ENCODE data around the gene TRIM40. TPM values are rescaled to one million over a fixed set of nuclear protein-coding genes. Genes with fewer than 3 reads are reported as not detected.

The TRIM40 gene
- total RNA-seq, 1 experiment from 2014 or later: not detected

DNA sequence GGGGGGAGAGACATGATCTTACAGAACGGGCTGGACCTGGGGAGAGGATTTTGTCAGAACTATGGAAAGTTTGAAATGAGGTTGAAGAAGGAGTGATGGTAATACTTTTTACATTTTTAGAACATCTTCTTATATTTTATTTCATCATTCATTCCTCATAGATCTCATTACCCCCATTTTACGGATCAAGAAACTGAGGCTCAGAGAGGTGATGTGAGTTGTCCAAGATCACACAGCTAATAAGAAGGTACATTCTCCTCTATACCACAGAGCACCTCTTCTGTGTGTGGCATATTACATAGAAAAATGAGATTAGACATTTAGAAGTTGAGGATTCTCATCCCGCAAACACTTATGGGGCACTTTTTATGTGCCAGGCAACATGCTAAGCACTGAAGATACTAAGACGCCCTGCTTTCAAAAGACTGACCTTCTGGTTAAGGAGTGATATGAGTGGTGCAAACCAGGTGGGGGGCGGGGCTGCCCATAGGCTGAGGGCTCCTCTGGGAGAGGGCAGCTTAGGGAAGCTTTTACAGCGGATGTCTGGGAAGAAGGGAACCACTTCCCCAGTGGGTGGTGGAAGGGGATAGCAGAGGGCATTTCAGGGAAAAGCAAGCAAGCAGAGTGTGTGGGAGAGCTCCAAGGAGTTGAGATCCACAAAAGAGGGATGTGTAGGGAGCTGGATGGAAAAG, 42.9 kb upstream of the TRIM40 start:
- ChIA-PET POLR2A (interaction anchor here (1.7 kb wide), 1 partner anchor 9 kb away, joined by 18 read pairs; no protein-coding TSS in a partner anchor), CTCF (interaction anchor here (1.2 to 2.2 kb wide), 2 partner anchors 10 kb away, joined by 4 to 8 read pairs; no protein-coding TSS in a partner anchor), RAD21 (ENCODE audit: low non-redundant PET in 1 of 2, low total read pairs in 2 of 2, uncharacterized antibody in 2 of 2, unreplicated experiment in 2 of 2) (no interaction called here)
- Histone ChIP-seq H2AFZ (ENCODE audit: low read depth, low read length, poor library complexity, severe bottlenecking) (no peak overlapping the region), H4K20me1 (ENCODE audit: insufficient read depth) (no peaks in the 10 kb centered on the region), H3K9me2 (ENCODE audit: insufficient read depth) (no peaks in the 10 kb centered on the region), H3K27ac (ENCODE audit: low read depth, low read length) (no peak overlapping the region), H3K27me3 (ENCODE audit: insufficient read depth, low read length) (no peaks in the 10 kb centered on the region), H3K36me3 (ENCODE audit: control insufficient read depth in 1 of 2, insufficient read depth in 2 of 2, low read length in 2 of 2) (no peaks in the 10 kb centered on the region), H3K9me3 (ENCODE audit: control insufficient read depth in 1 of 2, insufficient read depth in 1 of 2, low read depth in 1 of 2, low read length in 2 of 2) (no peaks in the 10 kb centered on the region), H3K79me2 (ENCODE audit: insufficient read depth, low read length) (no peaks in the 10 kb centered on the region), H3K4me2 (ENCODE audit: low read length) (peak overlapping the region; percentile 87), H3K9ac (ENCODE audit: low read length) (no peak overlapping the region), H3K4me1 (ENCODE audit: control insufficient read depth in 1 of 2, insufficient read depth in 2 of 2, low read length in 2 of 2) (peaks cover 21 to 50% of the 10 kb centered on the region in 2 experiments), H3K4me3 (replicated peaks in 1 of 2; ENCODE audit: low read depth in 1 of 2, low read length in 2 of 2) (no peak overlapping the region)
- intact Hi-C loops (cut with micrococcal nuclease): no loop called here
- BruUV-seq (replicated peaks): no TSS peak
- DNase-seq (ENCODE audit: low read depth, low spot score): no peak
- no peak for ATAC-seq
- no peak for TF ChIP-seq JUND (IDR thresholded peaks at IDR 0.05)
- TF ChIP-seq SRF (IDR thresholded peaks at IDR 0.05; ENCODE audit: low read depth): no peak
- no peak for TF ChIP-seq EZH2phosphoT487 (IDR thresholded peaks at IDR 0.05; ENCODE audit: borderline replicate concordance)
- TF ChIP-seq ELF1 (IDR thresholded peaks at IDR 0.05; ENCODE audit: borderline replicate concordance, low read depth): no peak
- TF ChIP-seq SP1 (IDR thresholded peaks at IDR 0.05; ENCODE audit: low read depth): no peak
- TF ChIP-seq YY1 (IDR thresholded peaks at IDR 0.05; ENCODE audit: extremely low read depth, insufficient replicate concordance, low read depth, low read length): no peak
- TF ChIP-seq, protein P1, sequence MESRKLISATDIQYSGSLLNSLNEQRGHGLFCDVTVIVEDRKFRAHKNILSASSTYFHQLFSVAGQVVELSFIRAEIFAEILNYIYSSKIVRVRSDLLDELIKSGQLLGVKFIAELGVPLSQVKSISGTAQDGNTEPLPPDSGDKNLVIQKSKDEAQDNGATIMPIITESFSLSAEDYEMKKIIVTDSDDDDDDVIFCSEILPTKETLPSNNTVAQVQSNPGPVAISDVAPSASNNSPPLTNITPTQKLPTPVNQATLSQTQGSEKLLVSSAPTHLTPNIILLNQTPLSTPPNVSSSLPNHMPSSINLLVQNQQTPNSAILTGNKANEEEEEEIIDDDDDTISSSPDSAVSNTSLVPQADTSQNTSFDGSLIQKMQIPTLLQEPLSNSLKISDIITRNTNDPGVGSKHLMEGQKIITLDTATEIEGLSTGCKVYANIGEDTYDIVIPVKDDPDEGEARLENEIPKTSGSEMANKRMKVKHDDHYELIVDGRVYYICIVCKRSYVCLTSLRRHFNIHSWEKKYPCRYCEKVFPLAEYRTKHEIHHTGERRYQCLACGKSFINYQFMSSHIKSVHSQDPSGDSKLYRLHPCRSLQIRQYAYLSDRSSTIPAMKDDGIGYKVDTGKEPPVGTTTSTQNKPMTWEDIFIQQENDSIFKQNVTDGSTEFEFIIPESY (IDR thresholded peaks at IDR 0.05; ENCODE audit: extremely low read depth, insufficient replicate concordance, low read length): no peak
- TF ChIP-seq CBX3 (IDR thresholded peaks at IDR 0.05; ENCODE audit: low read depth): no peak
- no peak for TF ChIP-seq FOSL1 (IDR thresholded peaks at IDR 0.05; ENCODE audit: low read depth)
- no peak for TF ChIP-seq POLR2AphosphoS5 (IDR thresholded peaks at IDR 0.05; ENCODE audit: low read depth, low read length)
- TF ChIP-seq TCF7L2 (IDR thresholded peaks at IDR 0.05; ENCODE audit: borderline replicate concordance, extremely low read depth, insufficient read depth, insufficient read length): no peak
- TF ChIP-seq, protein P2, sequence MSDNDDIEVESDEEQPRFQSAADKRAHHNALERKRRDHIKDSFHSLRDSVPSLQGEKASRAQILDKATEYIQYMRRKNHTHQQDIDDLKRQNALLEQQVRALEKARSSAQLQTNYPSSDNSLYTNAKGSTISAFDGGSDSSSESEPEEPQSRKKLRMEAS (IDR thresholded peaks at IDR 0.05): no peak
- TF ChIP-seq, protein P3, sequence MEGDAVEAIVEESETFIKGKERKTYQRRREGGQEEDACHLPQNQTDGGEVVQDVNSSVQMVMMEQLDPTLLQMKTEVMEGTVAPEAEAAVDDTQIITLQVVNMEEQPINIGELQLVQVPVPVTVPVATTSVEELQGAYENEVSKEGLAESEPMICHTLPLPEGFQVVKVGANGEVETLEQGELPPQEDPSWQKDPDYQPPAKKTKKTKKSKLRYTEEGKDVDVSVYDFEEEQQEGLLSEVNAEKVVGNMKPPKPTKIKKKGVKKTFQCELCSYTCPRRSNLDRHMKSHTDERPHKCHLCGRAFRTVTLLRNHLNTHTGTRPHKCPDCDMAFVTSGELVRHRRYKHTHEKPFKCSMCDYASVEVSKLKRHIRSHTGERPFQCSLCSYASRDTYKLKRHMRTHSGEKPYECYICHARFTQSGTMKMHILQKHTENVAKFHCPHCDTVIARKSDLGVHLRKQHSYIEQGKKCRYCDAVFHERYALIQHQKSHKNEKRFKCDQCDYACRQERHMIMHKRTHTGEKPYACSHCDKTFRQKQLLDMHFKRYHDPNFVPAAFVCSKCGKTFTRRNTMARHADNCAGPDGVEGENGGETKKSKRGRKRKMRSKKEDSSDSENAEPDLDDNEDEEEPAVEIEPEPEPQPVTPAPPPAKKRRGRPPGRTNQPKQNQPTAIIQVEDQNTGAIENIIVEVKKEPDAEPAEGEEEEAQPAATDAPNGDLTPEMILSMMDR (IDR thresholded peaks at IDR 0.05 in 2 of 3, conservative IDR thresholded peaks at IDR 0.05 in 1 of 3; ENCODE audit: borderline replicate concordance in 1 of 3, insufficient read depth in 1 of 3, low read depth in 2 of 3, low read length in 2 of 3): no peak

Data from HCT116 (cell line).